ENCODE data around the gene CKAP2. TPM values are rescaled to one million over a fixed set of nuclear protein-coding genes. Genes with fewer than 3 reads are reported as not detected.

Gene CKAP2
- total RNA-seq, 1 experiment from 2014 or later = 80.2 TPM

DNA sequence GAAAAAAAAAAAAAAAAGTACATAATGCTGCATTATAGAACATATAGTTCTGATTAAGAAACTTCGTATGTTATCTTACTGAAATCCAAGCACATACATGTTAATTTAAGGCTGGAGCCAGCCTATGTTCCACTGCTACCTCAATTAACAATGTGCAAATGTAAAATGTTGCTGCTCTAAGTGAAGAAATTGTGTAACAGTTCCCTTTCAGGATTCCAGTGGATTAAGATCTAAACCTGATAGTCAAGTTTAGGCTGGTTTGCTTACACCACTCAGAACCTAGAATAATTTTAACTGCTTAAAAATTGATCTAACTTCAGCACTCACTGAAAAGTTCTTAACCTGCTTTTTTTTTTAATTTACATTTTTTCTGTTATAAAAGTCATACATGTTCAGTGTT, 9.0 kb upstream of the CKAP2 start:
- DNase-seq (ENCODE audit: low read depth, low spot score) (no peak), ATAC-seq (no peak)
- H3K27me3 ChIP-seq (ENCODE audit: insufficient read depth, low read length) = no peaks in the 10 kb centered on the region
- BruUV-seq (replicated peaks) = no TSS peak
- ChIA-PET CTCF (no interaction called here), RAD21 (ENCODE audit: low non-redundant PET in 1 of 2, low total read pairs in 2 of 2, uncharacterized antibody in 2 of 2, unreplicated experiment in 2 of 2) (no interaction called here), POLR2A (no interaction called here)
- H3K79me2 ChIP-seq (ENCODE audit: insufficient read depth, low read length) = peaks cover 79% of the 10 kb centered on the region
- no peaks in the 10 kb centered on the region for H3K9me3 ChIP-seq (ENCODE audit: control insufficient read depth in 1 of 2, insufficient read depth in 1 of 2, low read depth in 1 of 2, low read length in 2 of 2)
- H3K9me2 ChIP-seq (ENCODE audit: insufficient read depth) = no peaks in the 10 kb centered on the region
- H3K36me3 ChIP-seq (ENCODE audit: control insufficient read depth in 1 of 2, insufficient read depth in 2 of 2, low read length in 2 of 2) = peaks cover 0 to 4% of the 10 kb centered on the region in 2 experiments; a peak in 1 of 4 replicates
- no peak overlapping the region for H3K4me2 ChIP-seq (ENCODE audit: low read length)
- no peak overlapping the region for H3K27ac ChIP-seq (ENCODE audit: low read depth, low read length)
- no peaks in the 10 kb centered on the region for H4K20me1 ChIP-seq (ENCODE audit: insufficient read depth)
- no peak overlapping the region for H3K9ac ChIP-seq (ENCODE audit: low read length)
- peaks cover 14 to 18% of the 10 kb centered on the region in 2 experiments for H3K4me1 ChIP-seq (ENCODE audit: control insufficient read depth in 1 of 2, insufficient read depth in 2 of 2, low read length in 2 of 2)
- TF ChIP-seq POLR2AphosphoS5 (IDR thresholded peaks at IDR 0.05; ENCODE audit: low read depth, low read length) (no peak), CEBPB (IDR thresholded peaks at IDR 0.05; ENCODE audit: low read depth) (no peak), JUND (IDR thresholded peaks at IDR 0.05) (no peak), EGR1 (IDR thresholded peaks at IDR 0.05; ENCODE audit: low read depth) (no peak), SIN3A (IDR thresholded peaks at IDR 0.05; ENCODE audit: low read depth) (no peak), EZH2phosphoT487 (IDR thresholded peaks at IDR 0.05; ENCODE audit: borderline replicate concordance) (no peak), POLR2A (IDR thresholded peaks at IDR 0.05; ENCODE audit: borderline replicate concordance, extremely low read depth, insufficient read depth, insufficient read length) (no peak), YY1 (IDR thresholded peaks at IDR 0.05; ENCODE audit: extremely low read depth, insufficient replicate concordance, low read depth, low read length) (no peak), CBX3 (IDR thresholded peaks at IDR 0.05; ENCODE audit: low read depth) (no peak), CTCF (IDR thresholded peaks at IDR 0.05 in 2 of 3, conservative IDR thresholded peaks at IDR 0.05 in 1 of 3; ENCODE audit: borderline replicate concordance in 1 of 3, insufficient read depth in 1 of 3, low read depth in 2 of 3, low read length in 2 of 3) (no peak), ZFX (IDR thresholded peaks at IDR 0.05) (no peak), SRF (IDR thresholded peaks at IDR 0.05; ENCODE audit: low read depth) (no peak), SP1 (IDR thresholded peaks at IDR 0.05; ENCODE audit: low read depth) (no peak), ZNF274 (IDR thresholded peaks at IDR 0.05; ENCODE audit: low read depth, low read length) (no peak), RAD21 (IDR thresholded peaks at IDR 0.05; ENCODE audit: low read depth) (no peak), TCF7L2 (IDR thresholded peaks at IDR 0.05; ENCODE audit: borderline replicate concordance, extremely low read depth, insufficient read depth, insufficient read length) (no peak)
- TF ChIP-seq, protein P1, sequence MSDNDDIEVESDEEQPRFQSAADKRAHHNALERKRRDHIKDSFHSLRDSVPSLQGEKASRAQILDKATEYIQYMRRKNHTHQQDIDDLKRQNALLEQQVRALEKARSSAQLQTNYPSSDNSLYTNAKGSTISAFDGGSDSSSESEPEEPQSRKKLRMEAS (IDR thresholded peaks at IDR 0.05) = no peak
- TF ChIP-seq, protein P2, sequence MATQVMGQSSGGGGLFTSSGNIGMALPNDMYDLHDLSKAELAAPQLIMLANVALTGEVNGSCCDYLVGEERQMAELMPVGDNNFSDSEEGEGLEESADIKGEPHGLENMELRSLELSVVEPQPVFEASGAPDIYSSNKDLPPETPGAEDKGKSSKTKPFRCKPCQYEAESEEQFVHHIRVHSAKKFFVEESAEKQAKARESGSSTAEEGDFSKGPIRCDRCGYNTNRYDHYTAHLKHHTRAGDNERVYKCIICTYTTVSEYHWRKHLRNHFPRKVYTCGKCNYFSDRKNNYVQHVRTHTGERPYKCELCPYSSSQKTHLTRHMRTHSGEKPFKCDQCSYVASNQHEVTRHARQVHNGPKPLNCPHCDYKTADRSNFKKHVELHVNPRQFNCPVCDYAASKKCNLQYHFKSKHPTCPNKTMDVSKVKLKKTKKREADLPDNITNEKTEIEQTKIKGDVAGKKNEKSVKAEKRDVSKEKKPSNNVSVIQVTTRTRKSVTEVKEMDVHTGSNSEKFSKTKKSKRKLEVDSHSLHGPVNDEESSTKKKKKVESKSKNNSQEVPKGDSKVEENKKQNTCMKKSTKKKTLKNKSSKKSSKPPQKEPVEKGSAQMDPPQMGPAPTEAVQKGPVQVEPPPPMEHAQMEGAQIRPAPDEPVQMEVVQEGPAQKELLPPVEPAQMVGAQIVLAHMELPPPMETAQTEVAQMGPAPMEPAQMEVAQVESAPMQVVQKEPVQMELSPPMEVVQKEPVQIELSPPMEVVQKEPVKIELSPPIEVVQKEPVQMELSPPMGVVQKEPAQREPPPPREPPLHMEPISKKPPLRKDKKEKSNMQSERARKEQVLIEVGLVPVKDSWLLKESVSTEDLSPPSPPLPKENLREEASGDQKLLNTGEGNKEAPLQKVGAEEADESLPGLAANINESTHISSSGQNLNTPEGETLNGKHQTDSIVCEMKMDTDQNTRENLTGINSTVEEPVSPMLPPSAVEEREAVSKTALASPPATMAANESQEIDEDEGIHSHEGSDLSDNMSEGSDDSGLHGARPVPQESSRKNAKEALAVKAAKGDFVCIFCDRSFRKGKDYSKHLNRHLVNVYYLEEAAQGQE (IDR thresholded peaks at IDR 0.05; ENCODE audit: low read depth) = no peak
- TF ChIP-seq, protein P3, sequence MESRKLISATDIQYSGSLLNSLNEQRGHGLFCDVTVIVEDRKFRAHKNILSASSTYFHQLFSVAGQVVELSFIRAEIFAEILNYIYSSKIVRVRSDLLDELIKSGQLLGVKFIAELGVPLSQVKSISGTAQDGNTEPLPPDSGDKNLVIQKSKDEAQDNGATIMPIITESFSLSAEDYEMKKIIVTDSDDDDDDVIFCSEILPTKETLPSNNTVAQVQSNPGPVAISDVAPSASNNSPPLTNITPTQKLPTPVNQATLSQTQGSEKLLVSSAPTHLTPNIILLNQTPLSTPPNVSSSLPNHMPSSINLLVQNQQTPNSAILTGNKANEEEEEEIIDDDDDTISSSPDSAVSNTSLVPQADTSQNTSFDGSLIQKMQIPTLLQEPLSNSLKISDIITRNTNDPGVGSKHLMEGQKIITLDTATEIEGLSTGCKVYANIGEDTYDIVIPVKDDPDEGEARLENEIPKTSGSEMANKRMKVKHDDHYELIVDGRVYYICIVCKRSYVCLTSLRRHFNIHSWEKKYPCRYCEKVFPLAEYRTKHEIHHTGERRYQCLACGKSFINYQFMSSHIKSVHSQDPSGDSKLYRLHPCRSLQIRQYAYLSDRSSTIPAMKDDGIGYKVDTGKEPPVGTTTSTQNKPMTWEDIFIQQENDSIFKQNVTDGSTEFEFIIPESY (IDR thresholded peaks at IDR 0.05; ENCODE audit: extremely low read depth, insufficient replicate concordance, low read length) = no peak
- TF ChIP-seq, protein P4, sequence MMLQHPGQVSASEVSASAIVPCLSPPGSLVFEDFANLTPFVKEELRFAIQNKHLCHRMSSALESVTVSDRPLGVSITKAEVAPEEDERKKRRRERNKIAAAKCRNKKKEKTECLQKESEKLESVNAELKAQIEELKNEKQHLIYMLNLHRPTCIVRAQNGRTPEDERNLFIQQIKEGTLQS (IDR thresholded peaks at IDR 0.05) = no peak
- intact Hi-C loops (cut with micrococcal nuclease) = no loop called here
- H3K4me3 ChIP-seq (replicated peaks in 1 of 2; ENCODE audit: low read depth in 1 of 2, low read length in 2 of 2) = no peak overlapping the region
- no peak overlapping the region for H2AFZ ChIP-seq (ENCODE audit: low read depth, low read length, poor library complexity, severe bottlenecking)
